GM12801 (cell line): ENCODE measurements around the gene FCMR.

Source experiments
- CTCF ChIP-seq: IDR thresholded peaks from one replicate; pipeline ENCODE4 v1.5.1; 2011; ENCODE audit warnings: control low read depth; ENCODE audit not compliant: insufficient read length; ENCODE audit errors: extremely low read depth

Gene FCMR

GRCh38 chr1:206954459-206955342 lies 33.0 kb upstream of the FCMR start:
- no peak for TF ChIP-seq CTCF

GRCh38 chr1:206953626-206954025 lies 31.9 kb upstream of the FCMR start:
- no peak for TF ChIP-seq CTCF

GRCh38 chr1:206953126-206953525 lies 31.4 kb upstream of the FCMR start:
- TF ChIP-seq CTCF: no peak

- TF ChIP-seq CTCF: no peak
These were observed 30.4 kb upstream of the FCMR start for GRCh38 chr1:206952171-206952570.

GRCh38 chr1:206951318-206952100 lies 29.8 kb upstream of the FCMR start:
- TF ChIP-seq CTCF: no peak

GRCh38 chr1:206949641-206950040 lies 27.9 kb upstream of the FCMR start:
- TF ChIP-seq CTCF: no peak

- no peak for TF ChIP-seq CTCF
These were observed 27.5 kb upstream of the FCMR start for GRCh38 chr1:206949208-206949607.
